Muscle of arm (tissue), 12 donors: ENCODE results near the gene UNKL. TPM values are rescaled to one million over a fixed set of nuclear protein-coding genes. Genes with fewer than 3 reads are reported as not detected.
"Not testable (repeated sequence)": the region's sequence is repeated elsewhere in the genome, so short reads cannot be mapped to it uniquely, and the experiment has no call there.

Source experiments
- DNase-seq: peaks from one replicate; pipeline ENCODE4 v3.0.0-alpha.2; 2013
- polyA plus RNA-seq, 12 donors: library from polyadenylated mRNA; unstranded; fragments of 120-200 nt; gene quantifications; one replicate each; pipeline ENCODE4 v1.2.1, GENCODE V29; 2013; ENCODE audit not compliant: insufficient read length in 12 of 12

UNKL gene
- polyA plus RNA-seq, 12 donors, result 6.1 to 20.1 (median 8.4) TPM; not detected in 1

DNA sequence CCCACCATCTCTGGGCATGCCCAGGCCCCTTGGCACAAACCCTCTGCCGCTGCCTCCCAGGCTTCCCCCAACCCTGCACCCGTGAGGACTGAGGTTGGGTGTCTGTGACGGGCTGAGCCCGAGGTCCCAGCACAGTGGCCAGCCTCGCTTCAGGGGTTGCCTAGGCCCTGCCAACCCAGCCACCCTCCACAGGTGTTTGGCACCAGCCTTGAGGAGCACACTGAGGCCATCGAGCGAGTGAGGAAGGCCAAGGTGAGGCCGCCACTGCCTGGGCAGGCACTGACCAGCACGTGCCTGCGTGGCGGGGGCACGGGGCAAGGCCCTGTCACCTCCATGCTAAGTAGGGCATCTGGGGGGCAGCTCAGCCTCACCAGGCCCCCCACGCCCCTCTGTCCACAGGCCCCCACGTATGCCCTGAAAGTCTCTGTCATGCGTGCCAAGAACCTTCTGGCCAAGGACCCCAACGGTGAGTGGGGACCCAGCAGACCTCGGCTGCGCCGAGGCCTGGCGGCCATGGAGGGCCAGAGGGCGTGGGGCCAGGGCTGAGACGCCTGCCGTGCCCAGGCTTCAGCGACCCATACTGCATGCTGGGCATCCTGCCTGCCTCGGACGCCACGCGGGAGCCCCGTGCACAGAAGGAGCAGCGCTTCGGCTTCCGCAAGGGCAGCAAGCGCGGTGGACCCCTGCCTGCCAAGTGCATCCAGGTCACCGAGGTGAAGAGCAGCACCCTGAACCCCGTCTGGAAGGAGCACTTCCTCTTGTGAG is 73.6 kb downstream of the UNKL start:
- no peak for DNase-seq

DNA sequence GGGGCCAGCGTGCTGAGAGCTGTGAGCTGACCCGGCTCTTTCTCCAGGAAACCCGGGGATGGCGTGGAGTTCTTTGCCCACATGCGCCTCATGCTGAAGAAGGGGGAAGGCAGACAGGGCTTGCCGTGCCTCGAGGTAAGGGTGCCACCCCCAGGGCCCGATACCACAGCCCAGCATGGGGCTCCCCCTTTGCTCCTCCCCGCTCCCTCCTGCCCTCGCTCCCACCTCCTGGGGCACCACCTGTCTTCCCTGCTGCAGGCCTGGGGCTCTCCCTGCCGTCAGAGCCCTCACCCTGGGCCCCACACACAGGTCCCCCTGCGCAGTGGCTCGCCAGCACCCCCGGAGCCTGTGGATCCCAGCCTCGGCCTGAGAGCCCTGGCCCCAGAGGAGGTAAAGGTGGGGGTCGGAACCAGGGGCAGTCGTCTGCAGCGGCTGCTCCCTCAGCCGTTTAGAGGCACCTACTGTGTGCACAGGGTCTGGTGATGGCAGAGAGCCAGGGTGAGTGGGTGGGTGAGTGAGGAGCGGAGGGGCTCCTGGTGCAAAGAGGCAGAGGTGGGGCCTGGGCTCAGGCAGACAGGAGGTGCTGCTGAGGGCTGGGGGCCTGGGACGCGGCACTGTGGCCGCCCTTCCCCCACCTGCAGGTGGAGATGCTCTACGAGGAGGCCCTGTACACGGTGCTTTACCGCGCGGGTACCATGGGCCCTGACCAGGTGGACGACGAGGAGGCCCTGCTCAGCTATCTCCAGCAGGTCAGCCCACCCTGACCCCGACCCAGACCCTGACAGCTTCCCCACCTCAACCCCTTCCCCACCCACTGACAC is 75.4 kb downstream of the UNKL start:
- DNase-seq, result no peak

DNA sequence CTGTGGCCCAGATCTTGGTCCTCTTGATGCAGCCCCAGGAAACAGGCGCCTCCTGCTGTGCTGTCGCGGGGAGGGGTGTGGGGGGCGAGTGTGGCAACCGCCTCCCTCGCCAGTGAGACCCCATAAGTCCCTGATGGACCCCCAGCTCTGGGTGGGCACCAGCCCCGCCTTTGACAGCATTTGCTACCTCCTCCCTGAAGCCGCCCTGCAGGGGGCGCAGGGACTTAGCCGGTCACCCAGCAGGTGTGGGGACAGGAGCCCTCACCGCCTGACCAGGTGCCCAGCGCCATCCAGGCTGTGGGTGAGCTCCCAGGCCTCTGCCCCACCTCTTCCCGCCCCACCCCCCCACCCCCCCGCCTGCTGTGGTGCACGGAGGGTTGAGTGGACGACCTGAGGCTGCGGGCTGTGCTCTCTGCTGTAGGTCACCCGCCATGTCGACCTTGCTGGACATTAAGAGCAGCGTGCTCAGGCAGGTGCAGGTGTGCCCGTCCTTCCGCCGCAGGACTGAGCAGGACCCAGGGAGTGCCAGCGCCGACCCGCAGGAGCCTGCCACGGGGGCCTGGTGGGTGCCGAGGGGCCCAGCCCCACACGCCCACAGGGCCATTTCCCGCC is 76.3 kb downstream of the UNKL start:
- no peak for DNase-seq

DNA sequence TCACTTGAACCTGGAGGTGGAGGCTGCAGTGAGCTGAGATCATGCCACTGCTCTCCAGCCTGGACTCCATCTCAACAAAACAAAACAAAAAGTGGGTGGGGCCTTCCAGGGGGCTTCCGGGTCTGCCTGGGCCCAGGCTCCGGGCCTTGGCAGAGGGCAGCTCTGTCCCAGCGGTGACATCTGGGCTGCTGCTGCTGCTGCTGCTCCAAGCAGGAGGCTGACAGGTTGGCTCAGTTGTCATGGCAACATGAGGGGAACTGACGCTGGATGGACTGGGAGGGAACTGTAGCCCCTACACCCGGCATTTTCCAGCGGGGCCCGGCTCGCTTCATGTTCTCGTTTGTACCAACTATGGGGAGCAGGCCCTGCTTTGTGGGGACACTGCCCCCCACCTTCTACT is 77.0 kb downstream of the UNKL start:
- no peak for DNase-seq

DNA sequence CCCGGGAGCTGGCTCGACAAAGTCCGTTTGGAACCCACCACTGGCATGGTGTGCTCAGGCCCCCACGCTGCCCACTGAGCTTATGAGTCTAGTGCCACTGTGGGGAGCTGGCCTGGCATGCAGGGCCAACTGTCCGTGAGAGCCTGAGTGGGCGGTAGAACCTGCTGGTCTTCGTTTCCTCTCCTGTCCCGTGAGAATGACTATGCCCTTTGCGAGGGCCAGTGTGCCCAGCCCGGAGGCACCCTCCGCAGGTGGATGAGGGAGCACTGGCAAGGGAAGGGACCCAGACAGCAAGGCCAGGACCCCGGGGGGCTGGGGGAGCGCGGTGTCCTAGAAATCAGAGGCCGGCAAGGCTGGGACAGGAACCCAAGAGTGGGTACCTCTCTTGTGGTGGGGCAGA is 77.9 kb downstream of the UNKL start:
- DNase-seq, result no peak

DNA sequence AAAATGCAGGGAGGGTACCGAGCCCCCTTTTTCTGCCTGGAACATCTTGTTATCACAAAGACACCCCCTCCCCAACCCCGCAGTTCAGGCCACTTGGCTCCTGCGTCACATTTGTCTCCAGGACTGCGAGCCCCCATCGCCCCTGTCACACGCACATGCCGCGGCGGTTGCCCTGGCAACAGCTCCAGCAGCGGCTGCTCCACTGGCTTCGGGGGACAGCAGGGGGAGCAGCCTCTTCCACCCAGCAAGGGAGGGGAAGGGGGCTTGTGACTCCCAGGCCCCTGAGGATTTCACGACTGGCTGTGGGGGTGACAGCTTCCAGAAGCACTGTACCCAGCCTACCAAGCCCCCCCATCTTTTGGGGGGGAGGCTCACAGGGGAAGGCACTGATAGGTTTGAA is 78.5 kb downstream of the UNKL start:
- no peak for DNase-seq

DNA sequence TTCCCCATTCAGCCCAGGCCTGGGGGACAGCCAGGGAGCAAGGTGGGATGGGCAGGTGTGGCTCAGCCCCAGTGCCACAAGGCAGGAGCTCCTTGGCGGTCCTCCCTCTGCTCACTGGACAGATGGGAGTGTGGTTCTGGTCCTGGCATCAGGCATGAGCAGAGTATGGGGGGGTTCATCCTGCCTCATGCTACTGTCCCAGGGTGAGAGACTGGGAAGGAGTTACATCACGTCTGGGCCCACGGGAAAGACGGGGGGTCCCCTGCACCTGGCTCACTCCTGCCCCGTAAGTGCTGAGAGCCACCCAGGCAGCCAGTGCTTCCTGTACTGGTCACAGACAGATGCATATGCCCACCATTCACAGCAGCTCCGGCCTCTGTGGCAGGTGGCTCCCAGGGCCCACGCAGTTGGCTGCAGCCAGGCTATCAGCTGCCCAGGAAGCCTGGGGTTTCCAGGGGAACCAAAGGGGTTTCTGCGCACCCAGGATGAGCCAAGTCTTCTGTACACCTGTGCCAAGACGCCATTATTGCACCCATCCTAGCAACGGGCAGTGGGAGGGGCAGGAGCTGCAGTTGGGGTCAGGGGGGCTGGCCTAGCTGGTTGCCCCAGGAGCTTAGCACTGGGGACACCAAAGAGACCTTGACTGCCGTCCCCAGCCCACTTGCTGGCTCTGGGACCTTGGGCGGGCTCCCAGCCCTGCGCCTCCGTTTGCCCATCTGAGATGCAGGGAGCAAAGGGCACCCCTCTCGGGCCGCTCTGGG is 79.1 kb downstream of the UNKL start:
- DNase-seq, result no peak

DNA sequence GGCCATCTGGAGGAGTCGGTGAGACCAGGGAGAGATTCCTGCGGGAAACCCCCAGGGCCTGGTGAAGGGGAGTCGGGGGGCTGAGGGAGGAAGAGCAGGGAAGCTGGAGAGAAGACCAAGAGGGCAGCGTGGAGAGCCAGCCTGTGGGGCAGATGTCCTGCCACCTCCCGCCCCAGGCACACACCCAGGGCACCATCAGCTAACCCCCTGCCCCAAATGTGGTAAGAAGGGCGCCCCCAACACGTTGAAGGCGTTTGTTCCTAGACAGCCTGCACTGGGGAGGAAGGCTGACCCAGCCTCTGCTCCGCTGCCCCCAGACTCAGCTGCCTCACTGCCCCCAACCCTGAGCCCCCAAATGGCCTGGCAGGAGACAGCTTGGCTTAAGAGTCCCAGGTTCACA is 79.8 kb downstream of the UNKL start:
- no peak for DNase-seq

DNA sequence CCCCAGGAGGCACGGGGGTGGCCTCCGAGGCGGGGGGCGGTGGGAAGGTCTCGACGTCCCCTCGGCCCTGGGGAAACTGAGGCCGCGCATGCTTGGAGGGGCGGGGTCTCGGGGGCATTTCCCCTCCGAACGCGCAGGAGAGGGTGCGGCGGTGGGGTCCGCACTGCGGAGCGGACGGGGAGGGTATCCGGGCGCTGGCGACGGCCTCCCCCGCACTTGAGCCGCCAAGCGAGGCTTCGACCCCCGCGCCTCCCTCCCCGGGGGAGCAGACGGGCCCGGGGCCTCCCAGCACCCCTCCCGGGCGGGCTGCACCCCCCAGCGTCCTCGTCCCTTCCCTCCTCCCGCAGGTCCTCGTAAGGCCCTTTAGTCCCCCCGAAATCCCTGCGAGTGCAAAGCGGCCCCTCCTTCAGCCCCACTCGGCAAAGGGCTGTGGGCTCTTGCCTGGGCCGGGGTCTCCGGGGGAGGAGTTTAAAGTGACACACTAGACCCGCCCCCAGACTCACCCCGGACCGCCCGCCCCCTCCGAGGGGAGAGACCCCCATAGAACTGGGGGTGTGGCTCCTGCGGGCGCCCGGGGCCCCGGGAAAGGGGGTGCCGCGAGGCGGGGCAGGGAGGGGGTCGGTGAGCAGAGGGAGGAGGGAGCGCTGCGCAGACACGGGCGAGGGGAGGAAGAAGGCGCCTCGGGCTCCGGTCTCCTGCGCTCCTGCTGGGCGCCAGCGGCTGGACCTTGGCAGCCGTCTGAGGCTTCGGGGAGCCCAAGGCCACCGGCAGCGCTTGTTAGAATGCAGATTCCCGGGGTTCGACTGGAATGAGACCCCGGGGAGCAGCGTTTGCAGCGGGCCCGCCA is 80.4 kb downstream of the UNKL start:
- DNase-seq, result no peak

DNA sequence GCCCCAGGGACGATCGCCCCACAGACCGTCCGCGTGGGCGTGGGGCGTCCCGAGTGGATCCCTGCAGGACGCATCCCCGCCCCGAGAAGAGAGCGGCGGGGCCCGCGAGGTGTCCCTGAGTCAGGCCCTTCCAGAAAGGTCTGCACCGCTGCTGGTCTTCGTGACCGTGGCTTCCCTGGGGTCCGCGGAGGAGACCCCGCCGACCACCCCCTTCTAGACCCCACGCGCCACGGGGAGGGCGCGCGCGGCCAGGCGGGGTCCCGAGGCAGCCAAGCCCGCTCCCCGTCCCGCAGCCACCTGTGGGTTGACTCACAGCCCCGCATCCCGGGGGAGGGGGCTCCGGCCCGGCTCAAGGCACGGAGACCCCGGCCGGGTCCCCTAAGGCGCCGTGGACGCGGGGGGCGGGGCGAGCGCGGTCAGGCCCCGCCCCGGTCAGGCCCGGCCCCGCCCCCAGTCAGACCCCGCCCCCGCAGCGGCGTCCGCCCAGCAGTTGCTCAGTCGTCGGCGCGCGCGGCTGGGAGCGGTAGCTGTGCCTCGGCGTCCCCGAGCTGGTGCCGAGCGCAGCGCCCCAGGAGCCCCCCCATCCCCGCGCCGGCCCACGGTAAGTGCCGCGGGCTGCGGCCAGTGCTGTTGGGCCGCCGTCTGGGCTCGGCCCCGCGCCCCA is 81.2 kb downstream of the UNKL start, which contains the start of gene BAIAP3:
Gene BAIAP3 (plus strand): TSS at position 497 of the 664 bp plus-strand sequence. CDS start 4,905 bp downstream, outside the sequence.
- DNase-seq, result no peak

DNA sequence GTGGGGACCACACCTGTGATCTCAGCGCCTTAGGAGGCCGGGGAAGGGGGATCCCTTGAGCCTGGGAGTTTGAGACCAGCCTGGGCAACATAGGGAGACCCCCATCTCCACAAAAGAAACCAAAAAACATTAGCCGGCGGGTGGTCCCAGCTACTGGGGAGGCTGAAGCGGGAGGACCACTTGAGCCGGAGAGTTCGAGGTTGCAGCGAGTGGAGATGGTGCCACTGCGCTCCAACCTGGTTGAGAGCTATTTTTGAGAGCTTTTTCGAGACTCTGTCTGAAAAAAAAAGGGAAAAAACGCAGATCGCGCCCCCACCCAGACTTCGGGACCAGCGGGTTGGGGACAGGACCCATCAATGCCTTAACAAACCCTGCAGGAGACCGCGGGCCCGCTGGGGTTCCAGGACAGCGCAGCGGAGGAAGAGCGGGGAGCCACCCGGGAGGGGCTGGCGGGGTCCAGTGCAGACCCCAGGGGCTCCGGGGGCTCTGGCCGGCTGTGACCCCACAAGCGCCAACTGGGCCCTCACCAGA is 81.8 kb downstream of the UNKL start:
- DNase-seq, result no peak

DNA sequence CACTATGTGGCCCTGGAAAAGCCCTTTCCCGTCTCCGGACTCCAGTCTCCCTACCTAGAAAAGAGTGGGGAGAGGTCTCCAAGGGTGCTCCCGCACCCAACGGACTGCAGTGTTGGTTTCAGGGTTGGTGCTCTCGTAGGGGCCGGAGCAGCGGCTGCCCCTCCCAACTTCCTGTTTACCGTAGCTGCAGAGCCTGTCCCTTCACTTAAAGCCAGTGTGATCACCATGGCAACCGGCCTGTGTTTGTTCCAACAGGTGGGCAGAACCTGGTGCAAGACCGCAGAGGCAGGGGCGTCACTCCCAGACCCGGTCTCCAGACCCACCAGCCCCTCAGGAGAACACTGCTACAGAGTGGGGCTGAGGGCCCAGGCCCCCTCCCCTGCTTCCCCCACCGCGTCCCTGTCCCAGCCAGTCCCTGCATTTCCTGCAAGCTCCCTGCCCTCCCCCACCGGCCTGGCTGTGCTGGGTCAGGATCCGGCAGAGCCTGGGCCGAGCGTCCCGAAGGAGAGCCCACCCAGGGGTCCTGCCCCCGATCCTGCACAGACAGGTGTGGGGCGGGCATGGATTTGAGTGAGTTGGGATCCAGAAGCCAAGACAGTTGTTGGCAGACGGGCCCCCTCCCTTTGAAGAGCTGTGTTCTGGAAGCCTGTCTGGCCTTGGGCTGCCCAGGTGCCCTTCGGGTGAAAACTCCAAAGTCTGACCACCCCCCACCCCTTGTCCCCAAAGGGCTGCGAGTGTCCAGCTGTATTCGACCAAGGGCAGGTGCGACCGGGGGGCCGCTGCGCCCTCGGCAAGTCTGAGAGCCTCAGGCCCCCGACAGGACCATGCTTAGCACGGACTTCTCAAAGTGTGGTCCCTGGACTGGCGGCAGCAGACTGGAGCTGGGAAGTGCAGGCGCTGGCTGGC is 82.5 kb downstream of the UNKL start:
- DNase-seq, result peak; percentile 23

DNA sequence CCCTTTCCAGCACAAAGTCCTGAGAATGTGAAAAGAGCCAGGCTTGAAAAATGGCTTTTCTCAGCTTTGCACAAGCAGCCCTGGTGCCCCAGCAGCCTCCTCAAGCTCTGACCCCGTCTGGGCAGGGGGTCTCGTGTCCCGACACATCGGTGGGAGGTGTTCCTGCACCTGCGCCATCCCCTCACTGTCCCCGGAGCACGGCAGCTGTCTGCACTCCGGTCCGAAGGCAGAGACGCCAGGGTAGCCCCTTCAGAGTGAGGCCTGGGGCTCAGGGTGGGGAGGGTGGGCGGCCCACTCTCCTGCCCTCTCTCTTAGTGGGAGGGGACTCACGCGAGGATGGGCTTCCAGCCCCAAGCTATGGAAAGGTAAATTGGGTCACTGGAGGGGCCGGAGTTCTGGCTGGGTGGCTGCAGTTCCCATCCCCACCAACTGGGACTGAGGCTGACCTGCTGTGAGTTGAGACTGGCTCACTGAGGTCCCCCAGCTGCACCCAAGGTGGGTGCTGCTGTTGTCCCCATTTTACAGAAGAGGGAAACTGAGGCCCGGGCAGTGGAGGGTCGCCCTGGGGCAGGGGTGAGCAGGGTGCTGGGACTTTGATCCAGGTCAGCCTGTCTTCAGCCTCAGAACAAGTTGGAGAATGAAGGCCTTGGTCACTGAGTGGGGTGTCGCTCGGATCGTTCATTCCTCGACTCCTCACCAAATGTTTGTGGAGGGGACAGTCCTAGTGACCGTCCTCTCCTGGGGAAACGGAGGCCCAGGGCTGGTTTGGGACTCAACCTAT is 83.4 kb downstream of the UNKL start:
- DNase-seq, result no peak

DNA sequence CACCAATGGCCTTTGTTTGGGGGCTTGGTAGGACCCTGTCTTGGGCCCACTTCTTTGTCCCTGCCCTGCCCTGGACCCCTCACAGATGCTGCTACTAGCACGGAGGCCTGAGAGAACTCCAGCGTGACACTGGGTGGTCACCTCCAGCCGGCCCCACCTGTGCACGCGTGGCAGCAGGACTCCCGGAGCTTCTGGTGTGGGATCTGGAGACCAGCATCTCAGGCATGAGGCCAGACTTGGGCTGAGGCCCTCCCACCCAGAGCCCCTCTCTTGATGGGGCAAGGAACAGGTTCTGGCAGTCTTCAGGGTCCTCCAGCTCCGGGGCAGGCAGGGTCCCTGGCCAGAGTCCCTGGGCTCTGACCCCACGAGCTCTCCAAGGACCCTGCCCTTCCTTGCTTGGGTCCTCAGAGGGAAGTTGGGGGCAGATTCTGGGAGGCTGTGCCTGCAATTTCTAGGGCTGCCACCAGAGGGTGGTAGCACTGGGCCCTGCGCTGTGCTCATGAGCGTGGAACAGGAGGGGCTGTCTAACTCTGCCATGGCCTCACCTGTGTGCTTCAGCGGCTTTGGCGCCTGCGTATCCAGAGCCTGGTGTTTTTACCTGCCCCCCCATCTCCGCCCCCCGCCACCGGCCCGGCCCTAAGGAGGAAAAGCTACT is 84.1 kb downstream of the UNKL start:
- DNase-seq, result no peak

DNA sequence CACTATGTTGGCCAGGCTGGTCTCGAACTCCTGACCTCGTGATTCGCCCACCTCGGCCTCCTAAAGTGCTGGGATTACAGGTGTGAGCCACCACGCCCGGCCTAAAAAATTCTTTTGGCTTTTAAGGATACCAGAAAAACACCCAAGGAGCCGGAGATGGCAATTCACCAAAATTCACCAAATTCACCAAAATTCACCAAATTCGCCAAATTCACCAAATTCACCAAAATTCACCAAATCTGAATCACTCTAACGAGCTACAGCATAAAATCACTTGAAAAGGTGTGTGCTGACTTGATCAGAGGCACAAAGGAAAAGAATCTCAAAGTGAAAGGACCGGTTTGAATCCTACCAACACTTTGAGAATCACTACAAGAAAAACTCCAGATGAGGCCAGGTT is 85.5 kb downstream of the UNKL start:
- DNase-seq, result not testable (repeated sequence)

DNA sequence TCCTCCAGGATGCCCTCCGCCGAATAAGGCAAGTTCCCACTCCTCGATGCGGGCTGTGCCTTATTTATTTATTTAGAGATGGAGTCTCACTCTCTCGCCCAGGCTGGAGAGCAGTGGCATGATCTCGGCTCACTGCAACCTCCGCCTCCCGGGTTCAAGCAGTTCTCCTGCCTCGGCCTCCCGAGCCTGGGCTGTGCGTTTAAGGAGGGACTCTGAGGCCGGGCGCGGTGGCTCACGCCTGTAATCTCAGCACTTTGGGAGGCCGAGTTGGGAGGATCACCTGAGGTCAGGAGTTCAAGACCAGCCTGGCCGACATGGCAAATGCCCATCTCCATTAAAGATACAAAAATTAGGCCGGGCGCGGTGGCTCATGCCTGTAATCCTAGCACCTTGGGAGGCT is 86.4 kb downstream of the UNKL start:
- DNase-seq, result not testable (repeated sequence)

DNA sequence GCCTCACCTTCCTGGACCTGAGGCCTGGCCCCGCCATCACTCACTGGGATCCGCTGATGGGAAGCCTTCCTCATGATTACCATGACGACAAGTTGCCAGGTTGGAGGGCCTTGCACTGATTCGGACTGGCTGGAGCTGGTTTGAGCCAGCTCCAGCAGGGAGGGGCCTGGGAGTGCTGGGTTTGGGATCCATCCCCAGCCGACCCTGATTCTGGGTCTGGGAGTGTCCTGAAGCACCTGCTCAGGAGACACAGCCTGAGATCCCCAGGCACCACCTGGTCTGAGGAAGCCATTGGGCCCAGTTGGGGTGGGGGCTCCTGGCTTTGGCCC is 86.9 kb downstream of the UNKL start:
- DNase-seq, result no peak
